ENCODE data around the gene PSMA6. TPM values are rescaled to one million over a fixed set of nuclear protein-coding genes. Genes with fewer than 3 reads are reported as not detected.

PSMA6 gene
- total RNA-seq, 4 donors from 2014 or later: 73.6 to 136 (median 116) TPM

- Histone ChIP-seq H3K4me3 (no peak overlapping the region), H3K4me1 (peaks cover 0 to 10% (median 0%) of the 10 kb centered on the region in 4 donors), H3K27me3 (no peaks in the 10 kb centered on the region), H3K27ac (no peak overlapping the region), H3K36me3 (peaks cover 0 to 27% (median 0%) of the 10 kb centered on the region in 3 donors), H3K9me3 (no peaks in the 10 kb centered on the region)
- TF ChIP-seq, protein P1, sequence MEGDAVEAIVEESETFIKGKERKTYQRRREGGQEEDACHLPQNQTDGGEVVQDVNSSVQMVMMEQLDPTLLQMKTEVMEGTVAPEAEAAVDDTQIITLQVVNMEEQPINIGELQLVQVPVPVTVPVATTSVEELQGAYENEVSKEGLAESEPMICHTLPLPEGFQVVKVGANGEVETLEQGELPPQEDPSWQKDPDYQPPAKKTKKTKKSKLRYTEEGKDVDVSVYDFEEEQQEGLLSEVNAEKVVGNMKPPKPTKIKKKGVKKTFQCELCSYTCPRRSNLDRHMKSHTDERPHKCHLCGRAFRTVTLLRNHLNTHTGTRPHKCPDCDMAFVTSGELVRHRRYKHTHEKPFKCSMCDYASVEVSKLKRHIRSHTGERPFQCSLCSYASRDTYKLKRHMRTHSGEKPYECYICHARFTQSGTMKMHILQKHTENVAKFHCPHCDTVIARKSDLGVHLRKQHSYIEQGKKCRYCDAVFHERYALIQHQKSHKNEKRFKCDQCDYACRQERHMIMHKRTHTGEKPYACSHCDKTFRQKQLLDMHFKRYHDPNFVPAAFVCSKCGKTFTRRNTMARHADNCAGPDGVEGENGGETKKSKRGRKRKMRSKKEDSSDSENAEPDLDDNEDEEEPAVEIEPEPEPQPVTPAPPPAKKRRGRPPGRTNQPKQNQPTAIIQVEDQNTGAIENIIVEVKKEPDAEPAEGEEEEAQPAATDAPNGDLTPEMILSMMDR (IDR thresholded peaks at IDR 0.05): no peak
- no peak for TF ChIP-seq POLR2A (IDR thresholded peaks at IDR 0.05)
- DNase-seq: no peak
These were observed 12.8 kb downstream of the PSMA6 start for GRCh38 chr14:35304812-35305462.

GRCh38 chr14:35305633-35306032, 13.5 kb downstream of the PSMA6 start:
- no peak overlapping the region for H3K4me3 ChIP-seq
- H3K36me3 ChIP-seq: peaks cover 0 to 34% (median 0%) of the 10 kb centered on the region in 3 donors
- no peaks in the 10 kb centered on the region for H3K9me3 ChIP-seq
- no peaks in the 10 kb centered on the region for H3K27me3 ChIP-seq
- TF ChIP-seq, protein P1 (IDR thresholded peaks at IDR 0.05): no peak
- no peak for TF ChIP-seq POLR2A (IDR thresholded peaks at IDR 0.05)
- H3K27ac ChIP-seq: no peak overlapping the region
- no peak for DNase-seq
- H3K4me1 ChIP-seq: peaks cover 0 to 10% (median 0%) of the 10 kb centered on the region in 4 donors

GRCh38 chr14:35306114-35306513, 13.9 kb downstream of the PSMA6 start:
- Histone ChIP-seq H3K27ac (no peak overlapping the region), H3K4me1 (peaks cover 0 to 10% (median 0%) of the 10 kb centered on the region in 4 donors), H3K27me3 (no peaks in the 10 kb centered on the region), H3K36me3 (peaks cover 0 to 39% (median 0%) of the 10 kb centered on the region in 3 donors), H3K4me3 (no peak overlapping the region), H3K9me3 (no peaks in the 10 kb centered on the region)
- no peak for DNase-seq
- no peak for TF ChIP-seq POLR2A (IDR thresholded peaks at IDR 0.05)
- TF ChIP-seq, protein P1 (IDR thresholded peaks at IDR 0.05): no peak

DNA sequence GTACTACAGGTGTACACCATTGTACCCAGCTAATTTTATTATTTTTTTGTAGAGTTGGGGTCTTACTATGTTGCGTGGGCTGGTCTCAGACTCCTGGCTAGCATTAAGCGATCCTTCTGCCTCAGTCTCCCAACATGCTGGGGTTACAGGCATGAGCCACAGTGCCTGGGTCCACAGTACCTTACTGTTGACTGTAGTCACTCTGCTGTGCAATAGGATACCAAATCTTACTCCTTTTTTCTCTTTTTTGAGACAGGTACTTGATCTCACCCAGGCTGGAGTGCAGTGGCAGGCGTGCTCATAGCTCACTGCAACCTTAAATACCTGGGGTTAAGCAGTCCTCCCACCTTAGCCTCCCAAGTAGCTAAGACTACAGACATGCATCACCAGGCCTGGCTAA, 25.6 kb downstream of the PSMA6 start:
- H3K27ac ChIP-seq: no peak overlapping the region
- H3K4me1 ChIP-seq: no peaks in the 10 kb centered on the region
- TF ChIP-seq, protein P1 (IDR thresholded peaks at IDR 0.05): no peak
- no peak for DNase-seq
- peaks cover 0 to 65% (median 0%) of the 10 kb centered on the region in 3 donors for H3K36me3 ChIP-seq
- H3K27me3 ChIP-seq: no peaks in the 10 kb centered on the region
- H3K4me3 ChIP-seq: no peak overlapping the region
- no peaks in the 10 kb centered on the region for H3K9me3 ChIP-seq

- no peaks in the 10 kb centered on the region for H3K4me1 ChIP-seq
- peaks cover 0 to 48% (median 0%) of the 10 kb centered on the region in 3 donors for H3K36me3 ChIP-seq
- DNase-seq: no peak
- no peak overlapping the region for H3K4me3 ChIP-seq
- no peaks in the 10 kb centered on the region for H3K27me3 ChIP-seq
- TF ChIP-seq POLR2A (IDR thresholded peaks at IDR 0.05): no peak
- TF ChIP-seq, protein P1 (IDR thresholded peaks at IDR 0.05): no peak
- H3K27ac ChIP-seq: no peak overlapping the region
- H3K9me3 ChIP-seq: no peaks in the 10 kb centered on the region
These were observed 27.3 kb downstream of the PSMA6 start for GRCh38 chr14:35319509-35319908.

Data from Peyer's patch (tissue), 4 donors.